DMS53 treated with DMSO at 0.1 percent for 48 hours (cell line): ENCODE data around the gene KAZN.

ENCODE experiments used
- DNase-seq: peaks from one replicate; lab custom pipeline; 2025; ENCODE audit not compliant: unreplicated experiment; lab: John Stamatoyannopoulos, UW

KAZN gene

GRCh38 chr1:15094719-15095495 is 496.4 kb downstream of the KAZN start:
- DNase-seq = no peak

DNA sequence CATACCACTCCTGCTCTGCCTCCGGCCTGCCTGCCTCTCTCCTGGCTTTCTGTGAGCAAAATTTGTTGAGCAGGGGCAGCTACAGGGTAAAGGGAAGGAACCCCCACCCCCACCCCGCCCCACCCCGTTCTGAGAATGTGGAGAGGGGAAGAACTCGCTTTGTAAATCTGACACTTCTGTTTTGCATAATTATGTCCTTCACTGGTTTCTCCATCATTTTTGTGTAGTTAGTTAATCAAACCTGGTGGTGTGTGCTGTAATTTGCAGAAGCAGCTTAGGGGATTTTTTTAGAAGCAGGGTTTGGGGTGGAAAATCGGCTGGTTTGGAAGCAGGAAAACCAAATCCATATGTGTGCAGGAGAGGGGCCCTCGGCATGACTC is 497.0 kb downstream of the KAZN start:
- no peak for DNase-seq

- DNase-seq = no peak
These were observed 497.8 kb downstream of the KAZN start for GRCh38 chr1:15096293-15096692.

DNA sequence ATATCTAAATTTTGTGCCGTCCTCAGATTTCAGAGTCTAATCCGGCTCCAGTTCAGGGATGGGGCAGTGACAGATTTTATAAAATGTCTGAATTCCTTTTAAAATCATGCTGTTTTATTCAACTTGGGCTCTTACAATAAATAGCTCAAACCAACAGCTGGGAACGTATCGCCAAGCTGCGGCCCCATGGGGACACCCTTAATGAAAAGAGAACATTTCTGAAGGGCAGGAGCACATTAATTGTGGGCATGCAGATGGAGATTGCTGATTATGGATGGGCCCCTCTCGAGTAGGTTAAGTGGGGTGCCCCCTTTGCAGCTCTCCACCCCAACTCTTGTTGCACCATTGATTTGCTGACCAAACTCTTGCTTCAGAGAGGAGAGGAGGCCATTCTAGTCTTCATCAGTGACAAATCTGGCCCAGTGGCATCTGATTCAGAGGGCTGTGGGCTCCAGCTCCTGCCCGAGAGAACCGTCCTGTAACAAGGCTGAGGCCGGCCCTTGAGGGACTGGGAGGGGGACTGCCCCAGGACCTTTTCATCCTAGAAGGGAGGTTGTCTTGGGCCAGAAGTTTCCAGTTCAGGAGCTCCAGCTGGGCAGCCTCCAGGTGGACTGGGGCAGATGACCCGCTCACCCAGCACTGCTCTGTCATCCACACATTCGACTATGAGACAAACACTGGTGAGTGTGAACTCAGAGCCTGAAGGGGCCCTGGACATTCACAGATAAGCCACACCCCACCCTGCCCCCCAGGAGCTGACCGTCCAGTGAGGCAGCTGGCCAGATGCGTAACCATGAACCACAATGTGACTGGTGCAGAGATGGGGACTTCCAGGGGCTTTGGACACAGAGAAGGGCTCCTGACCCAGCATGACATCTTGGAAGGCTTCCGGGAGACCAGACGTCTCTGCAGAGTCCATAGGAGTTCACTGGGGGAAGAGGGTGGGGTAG is 500.0 kb downstream of the KAZN start:
- no peak for DNase-seq

DNA sequence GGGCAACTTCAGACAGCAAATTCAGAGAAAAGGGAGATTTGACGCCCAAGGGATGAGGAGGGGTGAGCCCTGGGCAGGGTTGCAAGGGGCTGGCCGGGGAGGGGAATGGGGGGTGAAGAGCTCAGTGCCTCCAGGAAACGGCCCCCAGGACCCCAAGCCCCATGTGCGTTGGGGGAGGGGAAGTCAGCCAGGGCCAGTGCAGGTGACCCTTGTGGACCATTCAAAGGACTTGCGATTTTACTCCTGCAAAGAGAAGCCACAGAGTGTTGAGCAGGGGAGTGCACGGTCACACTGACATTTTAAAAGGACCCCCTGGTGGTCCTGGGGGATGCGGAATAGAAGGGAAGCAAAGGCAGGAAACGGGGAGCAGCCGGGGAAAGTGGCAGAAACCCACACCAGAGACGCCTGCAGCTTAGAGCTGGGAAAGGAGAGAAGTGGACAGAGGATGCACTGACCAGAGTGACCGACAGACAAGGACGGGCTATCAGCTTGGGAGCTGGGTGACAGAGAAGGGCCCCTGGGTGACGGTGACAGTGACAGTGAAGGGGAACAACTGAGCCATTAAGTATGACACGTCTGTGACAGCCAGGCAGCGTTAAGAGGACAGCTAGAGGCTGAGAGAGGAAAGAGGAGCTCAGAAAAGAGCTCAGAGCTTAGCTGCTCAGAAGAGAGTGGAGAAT is 501.1 kb downstream of the KAZN start:
- DNase-seq = no peak

DNA sequence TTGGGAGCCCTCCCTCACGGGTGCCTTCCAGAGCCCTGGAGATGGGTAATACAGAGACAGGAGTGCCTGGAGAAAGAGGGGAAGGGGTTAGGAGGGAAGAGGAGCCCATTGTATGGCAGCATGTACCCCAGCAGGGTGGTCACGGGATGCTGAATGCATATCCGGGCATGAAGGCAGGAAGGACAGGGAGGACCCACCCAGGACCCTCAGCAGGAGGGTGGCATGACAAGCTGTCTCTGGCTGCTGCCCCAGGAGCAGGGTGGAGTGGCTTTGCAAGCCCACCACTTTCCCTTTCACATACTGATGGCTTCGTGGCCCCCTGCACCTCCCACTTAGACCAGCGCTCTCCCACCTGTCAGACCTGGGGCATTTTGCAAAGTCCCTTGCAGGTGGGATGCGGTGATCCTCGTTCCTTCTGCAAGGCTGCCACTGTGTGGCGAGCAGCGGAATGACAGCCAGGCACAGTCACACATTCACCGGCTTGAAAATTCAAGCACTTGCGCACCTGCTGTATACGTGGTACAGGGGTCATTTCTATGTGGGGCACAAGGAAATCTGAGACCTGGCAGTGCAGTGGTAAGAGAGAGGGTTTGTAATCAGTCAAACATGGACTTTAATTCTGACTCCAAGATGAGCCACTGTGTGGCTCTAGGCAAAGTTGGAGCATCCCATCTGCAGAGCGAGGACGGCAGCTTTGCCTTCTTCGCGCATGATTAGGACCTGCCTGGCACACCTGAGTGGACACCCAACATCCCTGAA is 501.8 kb downstream of the KAZN start:
- peak; percentile 29 for DNase-seq

GRCh38 chr1:15100880-15101760 is 502.6 kb downstream of the KAZN start:
- DNase-seq = no peak

- no peak for DNase-seq
These were observed 503.3 kb downstream of the KAZN start for GRCh38 chr1:15101801-15102200.

DNA sequence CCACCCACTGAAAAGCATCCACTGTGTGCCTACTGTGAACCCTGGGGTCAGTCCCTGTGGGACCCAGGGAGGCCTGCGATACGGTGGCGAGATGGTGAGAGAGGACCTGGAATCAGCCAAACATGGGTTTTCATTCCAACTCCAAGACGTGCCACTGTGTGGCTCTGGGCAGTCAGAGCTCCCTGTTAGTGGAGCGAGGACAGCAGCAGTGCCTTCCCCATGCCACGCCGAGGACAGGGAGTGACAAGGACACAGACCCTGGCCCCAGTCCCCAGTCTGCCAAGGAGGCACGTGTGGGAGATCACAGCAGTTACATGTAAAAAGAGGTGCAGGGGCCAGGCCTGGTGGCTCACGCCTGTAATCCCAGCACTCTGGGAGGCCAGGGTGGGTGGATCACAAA is 504.2 kb downstream of the KAZN start:
- no peak for DNase-seq

DNA sequence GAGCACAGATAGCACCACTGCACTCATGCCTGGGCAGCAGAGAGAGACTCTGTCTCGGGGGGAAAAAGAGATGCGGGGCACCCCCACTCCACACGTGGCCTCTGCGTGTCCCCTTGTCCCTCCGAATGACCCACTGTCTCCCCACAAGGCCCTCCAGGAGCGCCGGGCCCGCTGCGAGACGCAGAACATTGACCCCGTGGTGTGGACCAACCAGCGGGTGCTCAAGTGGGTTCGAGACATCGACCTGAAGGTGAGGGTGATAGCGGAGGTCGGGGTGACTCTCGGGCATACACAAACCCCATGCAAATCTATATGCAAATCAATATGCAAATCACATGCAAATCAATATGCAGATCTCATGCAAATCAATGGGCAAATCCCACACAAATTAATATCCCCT is 504.7 kb downstream of the KAZN start:
- no peak for DNase-seq

DNA sequence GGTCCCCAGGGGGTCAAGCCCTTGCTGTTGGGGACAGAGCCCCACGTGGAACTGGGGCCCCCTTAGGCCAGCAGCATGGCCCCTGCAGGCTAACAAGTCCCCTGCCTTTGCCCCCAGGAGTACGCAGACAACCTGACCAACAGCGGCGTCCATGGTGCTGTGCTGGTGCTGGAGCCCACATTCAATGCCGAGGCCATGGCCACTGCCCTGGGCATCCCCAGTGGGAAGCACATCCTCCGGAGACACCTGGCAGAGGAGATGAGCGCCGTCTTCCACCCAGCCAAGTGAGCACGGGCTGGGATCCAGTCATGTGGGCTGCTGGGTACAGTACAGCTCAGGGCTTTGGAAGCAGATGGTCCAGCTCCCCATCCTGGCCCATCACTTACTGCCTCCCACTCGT is 505.4 kb downstream of the KAZN start:
- no peak for DNase-seq

GRCh38 chr1:15104768-15105167 is 506.3 kb downstream of the KAZN start:
- DNase-seq = no peak

- DNase-seq = no peak
These were observed 508.1 kb downstream of the KAZN start for GRCh38 chr1:15106608-15107007.

GRCh38 chr1:15107058-15107687 is 508.7 kb downstream of the KAZN start:
- no peak for DNase-seq

- DNase-seq = no peak
These were observed 509.4 kb downstream of the KAZN start for GRCh38 chr1:15107911-15108310.

DNA sequence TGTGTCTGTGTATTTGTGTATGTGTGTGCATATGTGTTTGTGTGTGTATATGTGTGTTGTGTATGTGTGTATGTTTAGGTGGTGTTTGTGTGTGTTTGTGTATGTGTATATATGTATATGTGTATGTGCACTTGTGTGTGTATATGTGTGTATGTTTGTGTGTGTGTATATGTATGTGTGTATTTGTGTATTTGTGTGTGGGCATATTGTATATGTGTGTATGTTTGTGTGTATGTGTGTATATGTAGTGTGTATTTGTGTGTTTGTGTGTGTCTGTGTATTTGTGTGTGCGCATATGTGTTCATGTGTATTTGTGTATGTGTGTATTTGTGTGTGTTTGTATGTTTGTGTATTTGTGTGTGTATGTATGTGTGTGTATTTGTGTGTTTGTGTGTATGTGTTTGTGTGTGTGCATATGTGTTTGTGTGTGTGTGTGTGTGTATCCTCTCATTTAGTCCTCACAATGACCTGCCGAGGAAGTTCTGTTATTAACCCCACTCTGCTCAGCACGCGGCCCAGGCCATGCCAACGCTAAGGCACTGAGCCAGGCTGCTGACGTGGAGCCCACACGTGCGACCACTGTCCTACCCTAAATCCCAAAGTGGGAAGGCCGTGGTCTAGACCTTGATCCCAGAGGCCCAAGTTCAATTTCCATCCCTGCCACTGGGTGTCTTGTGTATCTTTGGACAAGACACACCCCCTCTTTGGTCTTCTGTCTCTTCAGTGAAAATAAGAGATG is 511.8 kb downstream of the KAZN start:
- DNase-seq = no peak

GRCh38 chr1:15110867-15111230 is 512.4 kb downstream of the KAZN start:
- DNase-seq = no peak

GRCh38 chr1:15113146-15113545 is 514.7 kb downstream of the KAZN start:
- DNase-seq = no peak

GRCh38 chr1:15114884-15115283 is 516.4 kb downstream of the KAZN start:
- no peak for DNase-seq
